ENCODE measurements around the gene HIVEP3.

DNA sequence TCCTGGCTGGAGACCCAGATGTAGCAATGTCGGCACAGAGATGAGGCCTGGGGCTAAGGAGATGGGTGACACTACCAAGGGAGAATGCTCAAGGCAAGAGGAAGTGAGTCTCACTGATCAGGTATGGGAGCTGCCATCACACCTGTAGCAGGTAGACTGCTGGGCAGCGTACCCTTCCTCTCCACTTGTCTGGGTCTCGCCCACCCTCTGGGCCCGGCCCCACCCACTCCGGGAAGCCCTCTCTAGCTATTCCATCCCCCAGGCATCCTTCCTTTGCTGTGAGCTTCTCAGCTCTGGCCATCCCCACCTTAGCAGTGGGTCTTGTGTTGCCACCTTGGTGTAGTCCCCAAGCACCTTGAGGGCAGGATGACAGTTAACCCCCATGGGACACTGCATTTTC is 346.5 kb downstream of the HIVEP3 start:
- TF ChIP-seq POLR2A (IDR thresholded peaks at IDR 0.05) (no peak), CTCF (IDR thresholded peaks at IDR 0.05) (no peak)

Measured in heart left ventricle (tissue), 13 donors.